Esophagus (tissue), 2 donors: ENCODE data around the gene SNRPD3. TPM values are rescaled to one million over a fixed set of nuclear protein-coding genes. Genes with fewer than 3 reads are reported as not detected.

Source experiments
- H3K27ac ChIP-seq, 2 donors: one replicate each; pipeline ENCODE4 v1.5.1; 2013; ENCODE audit warnings: low read depth in 2 of 2, mild to moderate bottlenecking in 2 of 2, inconsistent platforms in 1 of 2, low read length in 1 of 2, moderate library complexity in 1 of 2
- H3K27me3 ChIP-seq, 2 donors: one replicate each; pipeline ENCODE4 v1.6.1; 2013; ENCODE audit warnings: low read length in 2 of 2, control low read depth in 1 of 2, mild to moderate bottlenecking in 1 of 2; ENCODE audit not compliant: insufficient read depth in 2 of 2, control insufficient read depth in 1 of 2
- H3K36me3 ChIP-seq, 2 donors: one replicate each; pipeline ENCODE4 v1.6.1; 2013; ENCODE audit warnings: low read length in 1 of 2; ENCODE audit not compliant: control insufficient read depth in 2 of 2, insufficient read depth in 2 of 2
- H3K4me1 ChIP-seq, 2 donors: one replicate each; pipeline ENCODE4 v1.6.1; 2013; ENCODE audit warnings: low read length in 1 of 2; ENCODE audit not compliant: control insufficient read depth in 2 of 2, insufficient read depth in 2 of 2
- H3K4me3 ChIP-seq, 2 donors: one replicate each; pipeline ENCODE4 v1.5.1; 2013; ENCODE audit warnings: low read length in 2 of 2, mild to moderate bottlenecking in 2 of 2, low read depth in 1 of 2, moderate library complexity in 1 of 2
- H3K9me3 ChIP-seq, 2 donors: one replicate each; pipeline ENCODE4 v1.6.1; 2013; ENCODE audit warnings: mild to moderate bottlenecking in 2 of 2, low read depth in 1 of 2, low read length in 1 of 2, moderate library complexity in 1 of 2; ENCODE audit not compliant: control insufficient read depth in 2 of 2, insufficient read depth in 1 of 2
- WGBS, 2 donors: extraction: QIAGEN DNeasy Blood & Tissue Kit; methylation state at CpG; one replicate each; pipeline ENCODE4 v1.1.7; 2013; 5-methylcytosine and 5-hydroxymethylcytosine counted together
- polyA plus RNA-seq, 2 donors: library from polyadenylated mRNA; stranded (reverse); fragments of 200-250 nt; gene quantifications; one replicate each; pipeline ENCODE4 v1.2.3, GENCODE V29; 2013
- donor health status: healthy with polysubstance abuse.
- donor health status: Bipolar disorder and iron deficiency.

The SNRPD3 gene
- polyA plus RNA-seq, 2 donors = 71.3 to 134 TPM

DNA sequence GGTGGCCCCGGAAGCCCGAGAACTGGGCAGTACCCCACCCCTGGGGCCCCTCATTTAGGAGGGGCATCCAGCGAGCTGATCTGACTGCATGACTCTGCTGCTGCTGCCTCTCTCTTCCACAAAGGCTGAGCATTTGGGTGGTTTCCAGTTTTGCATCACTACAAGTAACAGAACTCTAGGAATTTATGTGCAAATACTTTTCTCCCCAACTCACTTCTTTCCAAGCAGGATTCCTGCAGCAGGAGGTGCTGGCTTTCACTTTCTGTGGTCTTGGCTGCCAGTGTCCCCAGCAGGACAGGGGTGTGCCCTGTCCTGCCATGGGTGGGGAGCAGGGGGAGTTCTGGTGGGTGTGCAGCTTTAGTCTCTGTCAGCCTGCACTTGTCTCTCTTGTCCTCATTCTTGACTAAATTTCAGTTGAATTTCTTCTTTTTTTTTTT lies 39.5 kb upstream of the SNRPD3 start:
- 23 to 43% methylated on average over 3 of the region's 3 CpGs for WGBS, 2 donors
- H3K27me3 ChIP-seq = no peaks in the 10 kb centered on the region
- no peaks in the 10 kb centered on the region for H3K36me3 ChIP-seq
- H3K4me3 ChIP-seq = no peak overlapping the region
- H3K4me1 ChIP-seq = peaks cover 0 to 3% of the 10 kb centered on the region in 2 donors
- H3K27ac ChIP-seq = no peak overlapping the region
- H3K9me3 ChIP-seq = no peaks in the 10 kb centered on the region

DNA sequence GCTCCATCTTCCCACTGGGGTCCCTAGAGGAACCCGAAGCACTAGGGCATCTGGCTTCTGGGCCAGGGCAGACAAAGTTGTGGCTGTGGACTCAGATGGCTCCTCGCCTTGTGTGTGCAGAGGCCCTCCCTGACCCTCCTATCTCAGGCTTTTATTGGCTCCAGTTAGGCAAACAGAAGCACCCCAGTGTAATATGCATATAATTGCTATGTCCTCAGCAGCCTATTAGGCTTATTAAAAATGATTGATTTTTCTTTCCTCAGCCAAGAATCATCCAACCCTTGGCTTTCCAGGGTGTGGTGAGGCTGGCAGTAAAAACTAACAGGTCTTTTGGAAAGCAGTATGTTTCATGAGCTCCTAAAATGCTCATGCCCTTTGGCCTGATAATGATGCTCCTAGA lies 38.4 kb upstream of the SNRPD3 start:
- no peak overlapping the region for H3K4me3 ChIP-seq
- H3K27ac ChIP-seq = no peak overlapping the region
- no peaks in the 10 kb centered on the region for H3K9me3 ChIP-seq
- H3K4me1 ChIP-seq = peaks cover 3% of the 10 kb centered on the region in 2 donors
- WGBS, 2 donors = 95 to 96% methylated on average over 2 of the region's 2 CpGs
- H3K27me3 ChIP-seq = no peaks in the 10 kb centered on the region
- H3K36me3 ChIP-seq = no peaks in the 10 kb centered on the region

DNA sequence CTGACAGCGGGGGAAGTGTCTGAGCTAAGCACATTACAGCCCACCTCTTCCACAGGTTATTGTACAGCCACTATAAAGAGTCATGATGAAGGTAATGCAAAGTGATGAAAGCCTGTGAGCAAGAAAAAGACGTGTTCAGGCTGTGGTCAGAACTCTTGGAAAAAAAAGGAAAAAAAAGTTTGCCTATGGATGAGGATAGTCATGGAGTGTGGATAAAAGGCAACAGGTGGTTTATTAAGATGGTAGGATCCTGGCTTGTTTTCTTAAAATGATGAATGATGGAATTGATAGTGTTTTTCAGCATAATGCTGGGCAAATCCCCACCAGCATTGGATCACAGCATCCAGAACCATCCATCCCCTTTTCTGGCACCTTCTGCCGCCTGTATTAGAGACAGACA lies 37.6 kb upstream of the SNRPD3 start:
- H3K9me3 ChIP-seq = no peaks in the 10 kb centered on the region
- WGBS, 2 donors = 84% methylated on average over 3 of the region's 3 CpGs
- H3K4me1 ChIP-seq = peaks cover 3% of the 10 kb centered on the region in 2 donors
- H3K27me3 ChIP-seq = no peaks in the 10 kb centered on the region
- H3K36me3 ChIP-seq = no peaks in the 10 kb centered on the region
- no peak overlapping the region for H3K27ac ChIP-seq
- no peak overlapping the region for H3K4me3 ChIP-seq

DNA sequence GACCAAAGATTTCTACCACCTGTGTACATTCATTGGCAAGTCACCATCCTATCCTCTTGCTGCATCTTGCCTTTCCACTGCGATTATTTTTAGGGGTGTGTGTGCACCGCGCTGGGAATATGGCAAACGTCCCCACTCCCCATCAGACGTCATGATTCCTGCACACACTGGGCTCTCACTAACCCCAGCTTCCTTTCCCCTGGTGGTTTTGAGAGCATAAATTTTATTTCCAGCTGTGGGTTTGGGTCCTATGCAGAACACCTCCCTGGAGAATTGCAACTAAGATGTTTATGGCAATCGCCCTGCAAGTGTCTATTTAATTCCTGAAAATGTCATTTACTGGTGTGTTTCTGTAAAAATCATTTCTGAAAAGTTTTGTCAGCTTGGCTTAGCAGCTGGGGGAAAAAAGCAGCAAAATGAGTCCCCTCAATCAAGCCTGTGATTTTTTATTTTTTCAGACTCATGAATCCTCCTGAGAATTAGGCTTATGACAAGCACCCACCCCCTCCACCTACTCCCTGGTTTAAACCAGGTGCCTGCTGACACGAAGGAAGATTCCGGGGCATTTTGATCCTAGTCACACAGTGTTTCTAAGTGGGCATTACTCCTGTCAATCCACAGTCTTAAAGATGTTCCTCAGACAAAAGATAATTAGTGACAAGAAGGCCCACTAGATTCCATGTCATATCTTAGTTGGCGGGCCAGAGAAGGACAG lies 36.9 kb upstream of the SNRPD3 start:
- H3K27ac ChIP-seq = no peak overlapping the region
- H3K4me1 ChIP-seq = peaks cover 3% of the 10 kb centered on the region in 2 donors
- no peaks in the 10 kb centered on the region for H3K36me3 ChIP-seq
- no peaks in the 10 kb centered on the region for H3K9me3 ChIP-seq
- H3K4me3 ChIP-seq = no peak overlapping the region
- H3K27me3 ChIP-seq = no peaks in the 10 kb centered on the region
- 77 to 85% methylated on average over 9 of the region's 9 CpGs for WGBS, 2 donors

DNA sequence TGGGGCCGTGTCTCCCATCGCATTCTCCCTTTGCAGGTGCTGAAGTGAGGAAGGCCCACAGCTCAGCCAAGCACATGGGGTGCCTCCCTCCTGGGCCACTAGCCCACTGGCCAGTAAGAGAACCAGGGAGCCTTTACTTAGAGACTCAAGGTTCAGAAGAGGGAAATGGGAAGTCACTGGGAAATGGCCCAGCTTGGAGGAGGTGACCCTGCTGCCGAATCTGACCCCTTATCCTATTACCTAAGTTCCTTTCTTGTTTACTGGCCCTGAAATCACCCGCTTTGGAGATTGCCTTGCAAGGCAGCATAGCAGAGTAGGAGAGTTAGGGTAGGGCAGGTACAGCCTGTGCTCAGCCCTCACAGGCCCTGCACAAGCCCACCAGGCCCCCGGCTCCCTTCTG lies 36.3 kb upstream of the SNRPD3 start:
- Histone ChIP-seq H3K27me3 (no peaks in the 10 kb centered on the region), H3K4me3 (no peak overlapping the region), H3K27ac (no peak overlapping the region), H3K4me1 (peaks cover 3% of the 10 kb centered on the region in 2 donors), H3K9me3 (no peaks in the 10 kb centered on the region), H3K36me3 (no peaks in the 10 kb centered on the region)
- whole genome bisulfite sequencing, 2 donors = 87 to 90% methylated on average over 5 of the region's 5 CpGs

DNA sequence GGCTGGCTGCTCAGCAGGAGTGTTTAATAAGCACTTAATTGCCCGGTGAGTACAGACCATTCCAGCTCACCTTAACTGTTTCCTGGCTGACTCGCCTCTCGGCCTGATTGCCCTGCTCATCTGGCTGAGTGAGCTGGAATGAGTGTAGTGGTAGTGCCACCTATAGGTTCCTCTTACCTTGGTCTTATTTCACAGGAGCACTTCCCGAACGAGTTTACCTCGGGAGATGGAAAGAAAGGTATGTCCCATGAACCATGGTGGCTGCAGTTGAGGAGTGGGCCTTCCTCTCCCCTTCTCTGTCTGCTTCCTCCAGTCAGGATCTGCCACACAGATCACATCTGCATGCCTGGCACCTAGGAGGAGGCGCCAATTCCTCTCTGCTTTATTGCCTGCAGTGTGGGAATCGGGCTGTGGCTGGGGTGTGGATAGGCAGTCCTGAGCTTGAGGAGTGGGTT lies 34.0 kb upstream of the SNRPD3 start:
- no peaks in the 10 kb centered on the region for H3K9me3 ChIP-seq
- H3K4me3 ChIP-seq = no peak overlapping the region
- no peaks in the 10 kb centered on the region for H3K27me3 ChIP-seq
- WGBS, 2 donors = 28 to 30% methylated on average over 8 of the region's 8 CpGs
- H3K27ac ChIP-seq = no peak overlapping the region
- peaks cover 3% of the 10 kb centered on the region in 2 donors for H3K4me1 ChIP-seq
- H3K36me3 ChIP-seq = no peaks in the 10 kb centered on the region

DNA sequence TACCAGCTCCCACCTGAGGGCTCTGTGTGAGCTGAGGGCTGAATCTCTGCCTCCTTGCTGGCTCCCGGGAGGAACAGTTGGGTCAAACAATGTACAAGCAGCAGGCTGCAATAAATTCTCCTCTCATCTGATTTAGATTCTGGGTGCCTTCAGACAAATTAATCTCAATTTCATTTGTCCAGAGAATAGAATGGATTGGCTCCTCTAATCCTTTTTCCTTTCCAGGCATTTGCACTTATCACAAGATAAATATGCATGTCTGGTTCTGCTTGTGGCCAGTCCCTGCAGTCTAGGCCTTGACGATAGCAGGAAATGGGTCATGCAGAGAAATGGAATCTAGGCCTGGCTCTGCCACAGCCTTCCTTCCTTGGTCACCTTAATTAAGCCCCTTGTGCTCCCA lies 31.9 kb upstream of the SNRPD3 start:
- Histone ChIP-seq H3K4me1 (peaks cover 3% of the 10 kb centered on the region in 2 donors), H3K9me3 (no peaks in the 10 kb centered on the region), H3K27me3 (no peaks in the 10 kb centered on the region), H3K36me3 (no peaks in the 10 kb centered on the region), H3K4me3 (no peak overlapping the region), H3K27ac (peak overlapping the region in 1 of 2 donors; percentile 56)
- WGBS, 2 donors = 67 to 70% methylated on average over 2 of the region's 2 CpGs

DNA sequence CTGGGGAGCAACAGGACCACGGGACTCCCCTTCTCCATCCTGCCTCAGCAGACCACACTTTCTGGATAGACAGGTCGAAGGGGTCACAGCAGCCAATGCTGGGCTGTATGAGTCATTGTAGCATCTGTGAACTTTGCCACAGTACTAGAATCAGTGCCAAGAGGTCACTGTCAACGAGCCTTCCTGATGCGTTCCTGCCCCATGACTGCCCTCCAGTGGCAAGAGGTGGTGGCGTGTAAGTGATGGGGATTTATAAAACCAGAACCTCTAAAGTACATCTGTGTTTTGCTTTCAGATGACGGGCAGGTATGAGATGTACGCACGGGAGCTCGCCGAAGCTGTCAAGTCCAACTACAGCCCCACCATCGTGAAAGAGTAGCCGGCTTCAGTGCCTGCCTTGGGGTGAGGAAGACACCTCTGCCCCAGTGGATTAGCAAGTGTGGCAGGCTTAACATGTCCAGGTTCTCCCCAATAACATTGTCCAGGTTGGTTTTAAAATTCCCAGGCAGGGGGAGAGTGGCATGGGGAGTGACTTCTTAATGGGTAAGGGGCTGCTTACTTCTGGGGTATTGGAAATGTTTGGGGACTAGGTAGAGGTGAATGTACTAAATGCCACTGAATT lies 30.3 kb upstream of the SNRPD3 start:
- H3K4me1 ChIP-seq = peaks cover 0 to 3% of the 10 kb centered on the region in 2 donors
- 7 to 10% methylated on average over 12 of the region's 12 CpGs for WGBS, 2 donors
- H3K27ac ChIP-seq = no peak overlapping the region
- H3K9me3 ChIP-seq = no peaks in the 10 kb centered on the region
- H3K27me3 ChIP-seq = no peaks in the 10 kb centered on the region
- no peaks in the 10 kb centered on the region for H3K36me3 ChIP-seq
- no peak overlapping the region for H3K4me3 ChIP-seq

DNA sequence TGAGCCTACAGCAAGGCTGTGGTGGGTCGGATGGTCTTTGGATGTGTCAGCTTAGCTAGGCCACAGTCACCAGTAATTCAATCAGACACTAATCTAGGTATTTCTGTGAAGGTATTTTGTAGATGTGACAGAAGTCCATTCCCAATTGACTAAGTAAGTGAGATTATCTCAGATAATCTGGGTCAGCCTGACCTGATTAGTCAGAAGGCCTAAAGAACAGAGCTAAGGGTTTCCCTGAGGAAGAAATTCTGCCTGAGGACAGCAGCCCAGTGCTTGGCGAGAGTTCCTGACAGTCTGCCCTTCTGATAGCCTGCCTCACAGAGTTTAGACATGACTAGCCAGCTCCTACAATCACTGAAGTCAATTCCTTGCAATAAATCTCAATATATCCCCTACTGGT lies 29.6 kb upstream of the SNRPD3 start:
- Histone ChIP-seq H3K27ac (no peak overlapping the region), H3K27me3 (no peaks in the 10 kb centered on the region), H3K4me3 (no peak overlapping the region), H3K36me3 (no peaks in the 10 kb centered on the region), H3K4me1 (peaks cover 0 to 5% of the 10 kb centered on the region in 2 donors), H3K9me3 (no peaks in the 10 kb centered on the region)
- WGBS, 2 donors = 87 to 90% methylated on average over 2 of the region's 2 CpGs

DNA sequence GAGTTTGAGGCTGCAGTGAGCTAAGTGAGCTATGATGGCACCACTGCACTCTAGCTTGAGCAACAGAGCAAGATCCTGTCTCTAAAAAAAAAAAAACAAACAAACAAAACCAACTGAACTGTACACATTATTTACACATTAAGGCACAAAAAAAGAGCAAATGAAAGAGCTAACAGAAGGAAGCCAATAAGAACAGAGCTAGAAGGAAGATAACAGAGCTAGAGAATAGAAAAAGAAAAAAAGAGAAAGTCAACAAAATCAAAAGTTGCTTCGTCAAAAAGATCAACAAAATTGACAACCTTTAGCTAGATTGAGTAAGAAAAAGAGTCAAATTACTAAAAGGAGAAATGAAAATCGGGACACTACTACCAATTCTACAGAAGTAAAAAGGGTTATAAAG lies 25.9 kb upstream of the SNRPD3 start:
- whole genome bisulfite sequencing, 2 donors = 70 to 77% methylated on average over 2 of the region's 2 CpGs

More for the DNA sequence above, 25.9 kb upstream of the SNRPD3 start:
- H3K27ac ChIP-seq = no peak overlapping the region
- no peaks in the 10 kb centered on the region for H3K9me3 ChIP-seq
- H3K36me3 ChIP-seq = no peaks in the 10 kb centered on the region
- H3K4me1 ChIP-seq = peaks cover 0 to 2% of the 10 kb centered on the region in 2 donors
- H3K27me3 ChIP-seq = no peaks in the 10 kb centered on the region
- no peak overlapping the region for H3K4me3 ChIP-seq
